Loucy (cell line): ENCODE results near the gene POLD4.

Experiments
- EZH2phosphoT487 ChIP-seq: fragments of 200-600 bp; IDR thresholded peaks from 2 replicates; pipeline ENCODE4 v1.6.1; 2018; ENCODE audit warnings: antibody characterized with exemption, mild to moderate bottlenecking, moderate library complexity, borderline replicate concordance
- TF ChIP-seq, protein P1 (sequence below): fragments of 200-600 bp; sonication (generic); conservative IDR thresholded peaks from 2 replicates; pipeline ENCODE4 v1.5.1; 2014; ENCODE audit warnings: mild to moderate bottlenecking, antibody characterized with exemption, low read length

DNA sequence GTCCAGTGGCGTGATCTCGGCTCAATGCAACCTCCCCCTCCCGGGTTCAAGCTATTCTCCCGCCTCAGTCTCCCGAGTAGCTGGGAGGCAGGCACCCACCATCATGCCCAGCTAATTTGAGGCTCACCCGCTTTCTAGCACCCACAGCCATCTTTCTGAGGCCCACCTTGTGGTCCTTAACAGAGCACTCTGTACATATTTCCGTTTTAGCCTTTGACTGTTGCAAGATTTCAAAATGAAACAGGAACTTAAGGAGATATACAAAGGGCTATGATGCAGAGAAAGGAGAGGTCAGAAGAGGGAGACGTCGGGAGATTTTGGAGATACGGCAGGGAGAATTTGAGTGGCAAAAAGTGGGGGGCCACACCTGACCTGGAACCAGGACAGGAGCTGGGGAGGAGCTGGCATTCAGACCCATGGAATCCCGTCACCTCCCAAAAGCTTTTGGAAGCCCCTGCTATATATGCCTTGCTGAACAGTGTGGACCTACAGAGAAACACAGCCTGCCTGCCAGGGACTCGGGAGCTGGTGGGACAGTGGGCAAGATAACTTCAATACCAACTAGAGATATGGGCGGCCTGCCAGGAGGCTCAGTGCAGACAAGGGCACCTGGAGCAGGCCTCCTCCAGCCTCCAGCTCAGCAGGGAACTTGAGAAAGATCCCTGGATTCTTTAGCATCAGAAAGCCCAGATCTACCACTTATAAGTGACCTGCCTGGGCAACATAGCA is 28.1 kb upstream of the POLD4 start:
- TF ChIP-seq, protein P1, sequence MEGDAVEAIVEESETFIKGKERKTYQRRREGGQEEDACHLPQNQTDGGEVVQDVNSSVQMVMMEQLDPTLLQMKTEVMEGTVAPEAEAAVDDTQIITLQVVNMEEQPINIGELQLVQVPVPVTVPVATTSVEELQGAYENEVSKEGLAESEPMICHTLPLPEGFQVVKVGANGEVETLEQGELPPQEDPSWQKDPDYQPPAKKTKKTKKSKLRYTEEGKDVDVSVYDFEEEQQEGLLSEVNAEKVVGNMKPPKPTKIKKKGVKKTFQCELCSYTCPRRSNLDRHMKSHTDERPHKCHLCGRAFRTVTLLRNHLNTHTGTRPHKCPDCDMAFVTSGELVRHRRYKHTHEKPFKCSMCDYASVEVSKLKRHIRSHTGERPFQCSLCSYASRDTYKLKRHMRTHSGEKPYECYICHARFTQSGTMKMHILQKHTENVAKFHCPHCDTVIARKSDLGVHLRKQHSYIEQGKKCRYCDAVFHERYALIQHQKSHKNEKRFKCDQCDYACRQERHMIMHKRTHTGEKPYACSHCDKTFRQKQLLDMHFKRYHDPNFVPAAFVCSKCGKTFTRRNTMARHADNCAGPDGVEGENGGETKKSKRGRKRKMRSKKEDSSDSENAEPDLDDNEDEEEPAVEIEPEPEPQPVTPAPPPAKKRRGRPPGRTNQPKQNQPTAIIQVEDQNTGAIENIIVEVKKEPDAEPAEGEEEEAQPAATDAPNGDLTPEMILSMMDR, result no peak
- no peak for TF ChIP-seq EZH2phosphoT487
